Measurements from ENCODE around the gene CPEB4. TPM values are rescaled to one million over a fixed set of nuclear protein-coding genes. Genes with fewer than 3 reads are reported as not detected.

CPEB4 gene
- polyA plus RNA-seq (2012; ENCODE audit: insufficient read depth, insufficient read length): 5.3 TPM

DNA sequence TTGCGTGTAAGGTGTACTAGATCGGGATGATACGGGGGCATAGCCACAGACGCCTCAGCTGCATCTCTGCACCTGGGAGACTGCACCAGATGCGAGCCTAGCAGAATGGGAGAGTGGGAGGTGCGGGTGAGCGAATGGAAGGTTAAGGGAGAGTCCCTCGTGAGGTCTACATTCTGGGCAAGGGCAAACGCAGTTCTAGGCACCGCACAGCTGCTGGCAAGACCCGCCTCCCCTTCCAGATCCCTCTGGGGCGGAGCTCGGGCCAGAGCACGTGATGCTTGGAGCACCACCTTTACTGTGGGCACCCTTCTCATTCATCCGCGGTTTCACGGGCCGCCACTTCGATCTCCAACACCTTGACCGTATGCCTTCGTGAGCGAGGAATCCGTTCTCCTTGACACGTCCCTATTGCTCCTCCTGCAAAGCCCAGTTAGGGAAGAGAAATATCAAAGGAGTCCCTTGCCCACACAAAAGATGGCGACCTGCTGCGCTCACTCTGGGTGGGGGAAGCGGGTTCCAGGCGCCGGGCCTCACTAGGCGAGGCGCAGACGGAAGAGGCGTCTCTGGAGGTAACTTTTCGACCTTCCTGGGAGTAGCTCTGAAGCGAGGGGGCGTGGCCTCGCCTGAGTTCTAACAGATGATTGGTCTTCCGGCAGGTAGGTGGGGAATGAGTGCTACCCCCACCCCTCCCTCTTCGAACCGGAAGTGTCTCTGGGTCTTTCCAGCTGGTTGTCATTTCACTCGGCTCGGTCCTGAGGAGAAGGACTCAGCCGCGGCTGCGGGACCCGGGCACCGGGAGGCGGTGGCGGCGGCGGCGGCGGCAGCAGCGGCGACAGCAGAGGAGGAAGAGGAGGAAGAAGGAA lies at the start of gene CPEB4:
TSS of gene CPEB4 (plus strand) at position 740 of the 863 bp plus-strand sequence. CDS start 1,385 bp downstream, outside the sequence.
- peak; percentile 98 for DNase-seq (ENCODE audit: low read depth, low spot score)
- peak within 1 kb of the TSS; percentile 67 for H3K4me3 ChIP-seq (ENCODE audit: low read length)

DNA sequence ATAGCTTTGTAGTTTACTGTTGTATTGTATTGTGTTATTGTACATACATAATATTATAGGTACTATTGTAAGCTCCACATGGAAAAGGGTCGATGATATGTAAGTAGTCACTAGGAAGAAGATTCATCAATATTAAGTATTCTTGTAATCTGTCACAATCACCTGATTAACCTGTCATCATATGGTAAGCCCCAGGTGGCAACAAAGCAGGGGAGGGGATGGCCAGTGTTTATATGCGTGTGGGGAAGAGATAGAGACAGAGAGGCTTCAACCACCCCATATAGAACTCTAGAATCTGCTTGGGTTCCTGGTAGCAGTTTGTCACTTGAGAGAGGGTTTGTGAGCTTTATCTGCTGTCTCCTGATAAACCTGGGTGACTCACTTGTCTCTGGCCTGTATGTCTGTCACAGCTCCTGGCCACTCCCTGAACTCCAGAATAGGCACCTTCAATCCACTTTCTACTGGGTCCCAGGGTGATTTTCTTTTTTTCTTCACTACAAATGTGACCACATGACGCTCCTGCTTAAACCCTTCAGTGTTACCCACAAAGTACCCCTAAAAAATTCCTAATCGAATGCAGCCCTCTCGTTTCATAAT lies 48.9 kb upstream of the CPEB4 start:
- no peak for DNase-seq (ENCODE audit: low read depth, low spot score)
- no peak overlapping the region for H3K4me3 ChIP-seq (ENCODE audit: low read length)

DNA sequence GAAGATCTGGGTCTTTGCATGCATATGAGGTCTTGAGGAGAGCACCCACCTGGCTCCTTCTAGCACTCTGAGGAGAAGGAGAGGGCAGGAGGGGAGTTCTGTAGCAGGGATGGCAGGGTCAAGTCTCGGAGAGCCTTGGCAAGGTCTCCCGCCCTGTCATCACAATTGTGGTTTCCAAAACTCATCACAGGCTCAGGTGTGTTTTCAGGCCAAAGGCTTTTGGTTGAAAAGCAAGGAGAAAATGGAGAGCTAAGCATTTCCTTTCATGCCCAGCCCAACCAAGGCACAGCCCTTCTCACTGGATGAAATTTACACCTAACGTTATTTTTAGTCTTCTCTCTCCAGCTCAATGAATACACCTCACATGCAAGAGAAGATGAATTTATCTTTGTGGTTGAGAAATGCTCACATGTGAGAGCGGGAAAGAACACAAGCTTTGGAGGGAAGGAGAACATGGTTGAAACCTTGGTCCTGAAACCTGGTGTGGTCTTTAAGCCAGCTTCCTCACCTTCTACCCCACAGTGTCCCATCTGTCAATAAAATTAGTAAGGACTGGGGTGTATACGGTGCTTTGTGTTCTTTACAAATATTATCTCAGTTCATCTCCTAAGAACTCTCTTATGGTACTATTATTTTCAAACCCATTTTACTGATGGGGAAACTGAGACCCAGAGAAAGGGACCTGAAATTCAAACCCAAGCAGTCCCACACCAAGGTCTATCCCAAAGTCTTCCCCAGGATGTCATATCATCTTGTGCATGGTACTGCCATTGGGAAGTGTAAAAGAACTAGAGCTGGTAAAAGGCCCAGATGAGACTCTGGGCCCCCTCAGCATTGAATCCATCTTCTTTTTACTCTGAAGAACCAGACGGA lies 47.8 kb upstream of the CPEB4 start:
- no peak overlapping the region for H3K4me3 ChIP-seq (ENCODE audit: low read length)
- DNase-seq (ENCODE audit: low read depth, low spot score): no peak

DNA sequence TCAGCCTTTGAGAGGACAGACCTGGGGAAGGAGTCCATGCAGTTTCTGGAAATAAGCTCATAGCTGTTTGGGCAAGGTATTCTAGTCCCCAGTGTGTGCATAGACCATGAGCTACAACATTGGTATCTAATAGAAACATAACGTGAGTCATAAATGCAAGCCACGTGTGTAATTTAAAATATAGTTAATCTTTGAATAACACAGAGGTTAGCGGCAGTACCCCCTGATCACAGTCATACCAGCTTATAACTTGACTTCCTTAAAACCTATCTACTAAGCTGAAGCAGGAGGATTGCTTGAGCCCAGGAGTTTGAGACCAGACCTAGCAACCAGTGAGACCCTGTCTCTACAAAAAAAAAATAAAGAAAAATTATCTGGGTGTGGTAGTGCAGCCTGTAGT lies 46.4 kb upstream of the CPEB4 start:
- DNase-seq (ENCODE audit: low read depth, low spot score): no peak

GRCh38 chr5:173843794-173844193 lies 44.4 kb upstream of the CPEB4 start:
- H3K4me3 ChIP-seq (ENCODE audit: low read length): no peak overlapping the region
- no peak for DNase-seq (ENCODE audit: low read depth, low spot score)

More for the DNA sequence above, 46.4 kb upstream of the CPEB4 start:
- H3K4me3 ChIP-seq (ENCODE audit: low read length): no peak overlapping the region

DNA sequence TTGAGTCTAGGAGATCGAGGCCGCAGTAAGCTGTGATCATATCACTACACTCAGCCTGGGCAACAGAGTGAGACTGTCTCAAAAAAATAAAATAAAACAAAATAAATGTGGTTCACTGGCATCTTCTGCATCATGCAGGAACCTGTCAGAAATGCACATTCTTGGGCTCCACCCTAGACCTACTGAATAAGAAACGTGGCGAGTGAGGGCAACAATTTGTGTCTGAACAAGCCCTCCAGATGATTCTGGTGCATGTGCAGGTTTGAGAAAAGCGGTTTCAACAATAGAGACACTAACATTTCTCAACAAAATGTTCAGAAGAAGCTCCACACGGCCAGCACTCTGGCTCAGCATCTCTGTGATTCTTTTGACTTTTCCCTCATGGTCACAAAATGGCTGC lies 42.8 kb upstream of the CPEB4 start:
- no peak overlapping the region for H3K4me3 ChIP-seq (ENCODE audit: low read length)
- no peak for DNase-seq (ENCODE audit: low read depth, low spot score)

DNA sequence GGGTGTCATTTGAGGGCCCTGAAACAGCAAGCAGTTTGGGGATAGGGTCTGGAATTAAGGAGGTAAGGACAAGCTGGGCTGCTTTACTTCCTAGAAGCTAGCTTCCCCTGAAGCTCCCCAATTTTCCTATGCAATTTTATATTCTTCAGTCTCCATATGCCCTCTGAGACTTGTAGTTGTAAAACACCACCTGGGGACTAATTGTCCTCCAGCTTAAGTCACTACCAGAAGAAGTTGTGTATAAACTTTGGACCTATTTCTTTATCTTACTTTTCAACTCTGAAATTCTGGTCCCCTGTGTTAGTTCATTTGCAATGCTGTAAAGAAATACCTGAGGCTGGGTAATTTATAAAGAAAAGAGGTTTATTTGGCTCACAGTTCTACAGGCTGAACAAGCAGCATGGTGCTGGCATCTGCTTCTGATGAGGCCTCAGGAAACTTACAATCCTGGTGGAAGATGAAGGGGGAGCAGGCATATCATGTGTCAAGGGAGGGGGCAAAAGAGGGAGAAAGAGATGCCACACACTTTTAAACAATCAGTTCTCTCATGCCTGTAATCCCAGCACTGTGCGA lies 41.1 kb upstream of the CPEB4 start:
- H3K4me3 ChIP-seq (ENCODE audit: low read length): no peak overlapping the region
- DNase-seq (ENCODE audit: low read depth, low spot score): no peak

DNA sequence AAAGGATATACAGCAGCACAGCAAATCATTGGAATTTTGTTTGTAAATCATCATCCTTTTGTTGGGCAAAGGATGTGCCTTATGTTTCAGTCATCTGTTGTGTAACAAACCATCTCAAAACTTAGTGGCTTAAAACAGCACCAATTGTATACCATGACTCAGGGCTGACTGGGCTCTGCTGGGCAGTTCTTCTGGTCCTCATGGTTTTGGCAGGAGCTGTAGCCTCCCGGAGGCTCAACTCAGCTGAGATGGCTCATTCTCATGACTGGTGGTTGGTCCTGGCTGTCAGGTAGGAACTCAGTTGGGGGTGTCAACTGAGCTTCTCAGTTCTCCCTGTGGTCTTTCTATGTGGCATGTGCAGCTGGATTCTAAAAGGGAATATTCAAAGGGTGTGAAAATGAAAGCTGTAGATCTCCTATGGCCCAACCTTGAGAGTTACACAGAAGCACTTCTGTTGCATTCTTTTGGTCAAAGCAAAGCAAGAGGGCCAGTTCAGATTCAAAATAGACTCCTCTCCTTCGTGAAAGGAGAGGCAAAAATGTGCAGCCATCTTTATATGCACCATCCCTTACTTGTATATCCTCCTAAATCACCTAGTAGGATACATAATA lies 39.1 kb upstream of the CPEB4 start:
- no peak overlapping the region for H3K4me3 ChIP-seq (ENCODE audit: low read length)
- no peak for DNase-seq (ENCODE audit: low read depth, low spot score)

GRCh38 chr5:173849908-173850307 lies 38.2 kb upstream of the CPEB4 start:
- no peak for DNase-seq (ENCODE audit: low read depth, low spot score)
- no peak overlapping the region for H3K4me3 ChIP-seq (ENCODE audit: low read length)

- no peak overlapping the region for H3K4me3 ChIP-seq (ENCODE audit: low read length)
- no peak for DNase-seq (ENCODE audit: low read depth, low spot score)
These were observed 37.5 kb upstream of the CPEB4 start for GRCh38 chr5:173850659-173851058.

DNA sequence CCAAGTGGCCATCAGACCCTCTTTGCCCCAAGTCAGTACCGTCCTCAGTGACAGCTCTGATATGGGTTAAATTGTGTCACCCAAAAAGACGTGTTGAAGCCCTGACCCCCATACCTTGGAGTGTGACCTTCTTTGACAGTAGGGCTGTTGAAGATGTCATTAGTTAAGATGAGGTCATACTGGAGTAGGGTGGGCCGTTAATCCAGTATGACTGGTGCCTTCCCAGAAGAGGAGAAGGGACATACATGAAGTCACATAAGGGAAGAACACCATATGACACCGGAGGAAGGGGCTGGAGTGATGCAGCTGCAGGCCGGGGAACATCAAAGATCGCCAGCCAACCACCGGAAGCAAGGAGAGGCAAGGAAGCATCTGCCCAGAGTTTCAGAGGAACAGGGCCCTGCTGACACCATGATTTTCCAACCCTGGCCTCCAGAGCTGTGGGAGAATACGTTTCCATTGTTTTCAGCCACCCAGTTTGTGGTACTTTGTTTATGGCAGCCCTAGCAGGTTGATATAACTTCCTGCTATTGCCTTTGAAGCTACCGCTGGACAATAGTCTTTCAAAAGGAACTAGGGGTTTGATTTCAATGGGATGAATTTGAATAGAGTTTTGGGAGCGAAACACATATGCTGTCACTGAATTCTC lies 36.4 kb upstream of the CPEB4 start:
- no peak overlapping the region for H3K4me3 ChIP-seq (ENCODE audit: low read length)
- DNase-seq (ENCODE audit: low read depth, low spot score): peak; percentile 12

GRCh38 chr5:173852790-173853359 lies 35.3 kb upstream of the CPEB4 start:
- no peak overlapping the region for H3K4me3 ChIP-seq (ENCODE audit: low read length)
- no peak for DNase-seq (ENCODE audit: low read depth, low spot score)

DNA sequence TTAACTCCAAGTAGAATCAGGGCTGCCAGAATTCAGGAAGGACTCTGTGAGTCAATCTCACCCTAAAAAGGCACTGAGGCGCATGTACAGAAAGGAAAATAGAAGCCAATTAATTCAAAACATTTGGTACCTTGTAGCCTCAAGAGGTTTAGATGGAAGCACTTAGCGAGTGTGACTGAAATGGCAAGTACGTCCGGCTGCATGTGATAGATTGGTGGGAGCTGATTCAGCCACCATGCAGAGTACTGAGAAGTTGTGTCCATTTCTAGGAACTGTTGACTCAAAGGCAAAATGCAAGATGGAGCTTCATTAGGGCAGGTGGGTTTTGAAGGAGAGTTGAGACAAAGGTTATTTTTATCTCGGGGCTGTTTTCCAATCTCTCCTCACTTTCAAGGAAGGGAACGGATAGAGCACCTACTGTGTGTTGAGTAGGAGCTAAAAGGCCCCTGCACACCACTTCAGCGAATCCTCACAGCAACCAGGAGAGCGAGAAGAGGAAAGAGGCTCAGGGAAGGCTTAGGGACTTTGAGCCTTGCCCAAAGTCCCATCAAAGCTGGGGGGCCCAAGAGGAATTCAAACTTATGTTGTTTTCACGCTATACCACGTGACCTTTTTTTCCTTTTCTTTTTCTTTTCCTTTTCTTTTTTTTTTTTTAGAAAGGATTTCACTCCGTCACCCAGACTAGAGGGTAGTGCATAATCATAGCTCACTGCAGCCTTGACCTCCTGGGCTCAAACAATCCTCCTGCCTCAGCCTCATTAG lies 34.6 kb upstream of the CPEB4 start:
- no peak for DNase-seq (ENCODE audit: low read depth, low spot score)
- H3K4me3 ChIP-seq (ENCODE audit: low read length): no peak overlapping the region

GRCh38 chr5:173855162-173855994 lies 32.8 kb upstream of the CPEB4 start:
- no peak overlapping the region for H3K4me3 ChIP-seq (ENCODE audit: low read length)
- no peak for DNase-seq (ENCODE audit: low read depth, low spot score)

DNA sequence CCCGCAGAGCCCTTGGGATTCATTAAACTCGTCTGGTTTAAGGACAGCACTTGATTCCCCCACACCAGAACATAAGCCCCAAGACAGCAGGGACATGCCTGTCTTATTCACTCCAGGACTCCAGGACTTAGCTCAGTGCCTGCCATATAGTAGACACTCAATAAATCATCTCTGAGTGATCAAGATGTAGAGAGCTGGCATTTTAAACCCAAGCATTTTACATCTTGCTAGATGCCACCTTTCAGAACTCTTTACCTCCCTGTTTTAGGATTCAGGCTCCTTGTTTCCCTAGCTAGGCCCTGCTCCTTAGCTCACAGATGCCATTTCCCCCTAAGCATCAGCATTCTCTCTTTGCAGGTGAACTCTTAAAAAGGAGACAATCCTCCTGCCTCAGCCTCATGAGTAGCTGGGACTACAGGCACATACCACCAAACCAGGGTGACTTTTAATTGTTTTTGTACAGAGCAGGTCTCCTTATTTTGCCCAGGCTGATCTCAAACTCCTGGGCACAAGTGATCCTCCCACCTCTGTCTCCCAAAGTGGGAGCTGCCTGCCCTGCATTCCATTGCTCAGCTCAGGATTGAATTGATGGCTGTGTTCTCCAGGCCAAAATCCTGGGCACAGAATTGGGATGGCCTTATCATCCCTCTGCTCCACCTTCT lies 32.0 kb upstream of the CPEB4 start:
- no peak overlapping the region for H3K4me3 ChIP-seq (ENCODE audit: low read length)
- DNase-seq (ENCODE audit: low read depth, low spot score): no peak

DNA sequence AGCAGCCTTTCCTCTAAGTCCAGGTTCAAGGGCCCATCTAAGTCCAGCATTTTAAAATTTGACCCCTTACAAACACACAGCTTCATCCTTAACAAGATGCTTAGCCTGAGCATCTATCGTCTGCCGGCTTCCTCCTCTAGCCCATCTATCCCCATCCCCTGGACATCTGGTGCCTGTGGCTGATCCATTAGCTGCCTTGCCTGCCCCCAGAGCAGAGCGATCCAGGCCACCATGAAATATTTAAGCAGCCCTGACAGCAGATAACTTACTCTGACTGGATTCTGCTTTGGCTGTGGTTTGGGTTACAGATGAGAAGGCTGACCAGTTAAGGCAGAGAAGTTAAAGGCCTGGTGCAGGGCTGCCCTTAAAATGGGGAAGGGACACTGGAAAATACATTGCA lies 30.9 kb upstream of the CPEB4 start:
- DNase-seq (ENCODE audit: low read depth, low spot score): no peak
- no peak overlapping the region for H3K4me3 ChIP-seq (ENCODE audit: low read length)

All from Jurkat, Clone E6-1 (cell line).